ELR (cell line): Measurements from ENCODE around the gene HPF1.
"Not testable (repeated sequence)": the region's sequence is repeated elsewhere in the genome, so short reads cannot be mapped to it uniquely, and the experiment has no call there.

Experiments used
- DNase-seq: peaks from one replicate; pipeline ENCODE4 v3.0.0-alpha.2; 2015; ENCODE audit warnings: low read depth

The HPF1 gene

DNA sequence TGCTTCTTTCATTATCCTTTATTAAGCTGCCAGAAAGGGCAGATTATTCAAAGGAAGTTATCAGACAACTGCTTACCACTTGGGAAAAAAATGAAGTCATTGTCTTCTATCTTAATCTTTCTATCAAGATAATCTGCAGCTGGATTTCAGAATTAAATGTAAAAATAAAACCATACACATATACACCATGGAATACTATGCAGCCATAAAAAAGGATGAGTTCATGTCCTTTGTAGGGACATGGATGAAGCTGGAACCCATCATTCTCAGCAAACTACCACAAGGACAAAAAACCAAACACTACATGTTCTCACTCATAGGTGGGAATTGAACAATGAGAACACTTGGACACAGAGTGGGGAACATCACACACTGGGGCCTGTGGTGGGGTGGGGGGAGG is 19.1 kb downstream of the HPF1 start:
- not testable (repeated sequence) for DNase-seq

DNA sequence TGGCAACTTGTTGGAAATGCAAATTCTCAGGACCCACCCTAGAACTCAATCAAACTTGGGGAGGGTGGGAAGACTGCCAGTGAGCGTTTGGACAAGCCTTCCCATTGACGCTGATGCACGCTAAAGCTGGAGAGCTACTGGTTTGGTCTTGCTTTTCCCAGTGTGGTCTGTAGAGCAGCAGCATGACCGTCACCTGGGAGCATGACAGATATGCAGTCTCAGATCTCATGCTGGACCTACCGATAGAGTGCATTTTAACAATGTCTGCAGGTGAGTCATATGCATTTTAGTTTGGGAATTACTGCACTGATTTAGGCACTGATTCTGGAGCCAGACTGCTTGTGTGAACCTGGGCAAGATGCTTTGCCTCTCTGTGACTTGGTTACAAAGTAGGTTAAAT is 27.2 kb downstream of the HPF1 start:
- DNase-seq, result no peak

DNA sequence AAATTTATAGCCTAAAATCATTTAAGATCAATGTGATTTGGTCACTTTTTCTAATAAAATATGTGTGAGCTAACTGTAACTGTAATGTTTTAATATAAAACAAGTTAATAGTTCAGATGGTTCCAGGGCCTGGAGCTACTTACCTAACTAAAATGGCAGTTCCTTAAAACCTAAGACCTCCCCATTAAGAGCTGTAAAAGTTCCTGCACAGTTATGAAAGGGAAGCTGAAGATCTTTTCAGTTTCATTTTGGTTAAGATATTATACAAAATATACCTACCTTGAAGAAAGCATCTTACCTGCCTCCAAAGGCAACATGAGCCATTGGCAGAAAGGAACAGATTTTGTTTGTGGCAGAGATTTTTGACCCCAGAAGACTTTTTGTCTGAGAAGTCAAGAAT is 30.1 kb downstream of the HPF1 start:
- no peak for DNase-seq

DNA sequence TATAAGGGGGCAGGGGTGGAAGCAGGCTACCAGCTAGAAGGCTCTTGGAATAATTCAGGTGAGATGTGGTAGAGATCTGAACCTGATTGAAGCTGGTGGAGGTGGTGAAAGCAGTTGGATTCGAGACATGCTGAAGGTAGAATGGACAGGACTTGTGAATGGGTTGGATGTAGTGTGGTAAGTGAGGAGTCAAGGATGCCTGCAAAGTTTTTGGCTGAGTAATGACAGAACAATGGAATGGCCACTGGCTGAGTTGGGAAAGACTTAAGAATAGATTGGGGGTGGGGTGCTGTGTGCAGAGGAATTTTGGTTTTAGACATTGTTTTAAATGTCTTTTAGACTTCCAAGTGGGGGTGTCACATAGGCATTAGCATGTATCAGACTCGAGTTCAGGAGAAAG is 33.5 kb downstream of the HPF1 start:
- DNase-seq, result peak; percentile 42

DNA sequence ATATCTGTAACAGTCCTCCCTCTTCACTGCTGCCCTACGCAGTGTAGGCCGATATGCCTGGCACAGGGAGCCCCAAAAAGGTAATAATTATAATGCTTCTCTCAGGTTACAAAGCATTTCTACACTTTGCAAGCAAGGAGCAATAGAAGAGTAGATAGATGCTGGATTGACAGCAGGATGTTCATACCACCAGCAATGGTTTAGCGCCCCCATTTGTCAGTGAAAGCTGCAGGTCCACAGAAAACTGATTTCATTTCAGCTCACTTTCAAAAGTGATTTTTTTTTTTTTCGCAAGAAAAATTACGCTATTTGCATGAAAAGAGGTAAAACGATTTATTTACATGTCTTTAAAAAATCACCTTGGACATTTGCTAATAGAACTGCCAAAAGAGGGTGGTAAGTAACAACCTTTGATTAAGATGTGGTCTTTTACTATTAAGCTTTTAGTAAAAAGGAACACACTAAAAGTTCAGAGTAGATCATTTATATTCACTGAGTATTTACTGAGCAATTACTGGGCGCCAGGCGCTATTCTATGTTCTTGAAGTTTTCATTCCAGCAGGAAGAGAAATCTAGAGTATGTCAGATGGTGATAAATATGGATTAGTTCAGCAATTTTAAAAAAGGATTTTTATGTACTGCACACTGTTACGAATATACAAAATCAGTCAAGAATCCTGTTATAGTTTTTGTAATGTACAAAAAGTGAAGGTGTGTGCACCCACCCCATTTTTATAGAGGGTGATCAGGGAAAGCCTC is 34.4 kb downstream of the HPF1 start:
- DNase-seq, result peak; percentile 20

DNA sequence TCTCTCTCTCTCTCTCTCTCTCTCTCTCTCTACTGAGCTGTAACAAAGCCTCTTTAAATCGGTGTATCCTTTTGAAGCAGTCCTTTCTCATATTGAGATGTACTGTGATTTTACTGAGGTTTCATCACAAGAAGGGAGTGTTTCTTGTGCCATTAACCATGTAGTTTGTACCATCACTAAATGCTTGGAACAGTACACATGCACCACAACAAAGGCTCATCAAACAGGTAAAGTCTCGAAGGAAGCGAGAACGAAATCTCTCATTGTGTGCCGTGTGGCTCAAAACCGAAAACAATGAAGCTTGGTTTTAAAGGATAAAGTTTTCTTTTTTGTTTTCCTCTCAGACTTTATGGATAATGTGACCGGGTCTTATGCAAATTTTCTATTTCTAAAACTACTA is 37.2 kb downstream of the HPF1 start:
- no peak for DNase-seq

DNA sequence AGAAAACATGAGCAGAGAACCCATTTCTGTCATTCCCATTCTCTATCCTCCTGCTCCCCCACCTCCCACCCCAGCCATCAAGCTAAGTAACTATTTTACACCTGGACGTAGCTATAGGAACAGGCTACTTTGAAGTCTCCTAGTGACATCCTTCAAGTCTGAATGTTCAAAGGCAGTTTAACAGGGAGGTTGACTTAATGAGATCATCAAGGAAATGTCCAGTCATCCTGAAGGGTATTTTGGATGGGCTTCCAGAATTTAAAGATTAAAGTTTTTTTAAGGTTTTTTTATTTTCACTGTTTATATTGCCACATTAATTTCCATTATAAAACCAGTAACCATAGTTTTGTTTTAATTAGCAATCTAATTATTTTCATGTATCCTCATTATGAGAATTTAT is 41.1 kb downstream of the HPF1 start:
- peak; percentile 10 for DNase-seq

DNA sequence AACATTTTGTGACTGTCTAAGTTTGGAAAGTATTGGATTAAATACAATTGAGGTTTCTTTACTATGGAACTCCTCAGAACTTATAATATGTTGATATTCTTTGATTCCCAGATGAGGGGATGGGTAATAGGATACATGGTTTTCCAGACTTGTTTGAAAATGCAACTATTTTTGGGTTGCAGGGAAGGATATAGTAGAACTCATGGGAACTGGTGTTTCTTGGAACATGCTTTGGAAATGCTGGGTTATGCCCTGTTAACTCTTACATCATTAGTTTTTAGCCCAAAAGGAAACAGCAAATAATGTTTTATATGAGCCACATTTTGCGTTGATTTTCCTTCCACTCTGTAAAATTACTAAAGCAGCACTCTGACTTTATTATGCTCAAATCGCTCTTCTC is 41.9 kb downstream of the HPF1 start:
- DNase-seq, result no peak

DNA sequence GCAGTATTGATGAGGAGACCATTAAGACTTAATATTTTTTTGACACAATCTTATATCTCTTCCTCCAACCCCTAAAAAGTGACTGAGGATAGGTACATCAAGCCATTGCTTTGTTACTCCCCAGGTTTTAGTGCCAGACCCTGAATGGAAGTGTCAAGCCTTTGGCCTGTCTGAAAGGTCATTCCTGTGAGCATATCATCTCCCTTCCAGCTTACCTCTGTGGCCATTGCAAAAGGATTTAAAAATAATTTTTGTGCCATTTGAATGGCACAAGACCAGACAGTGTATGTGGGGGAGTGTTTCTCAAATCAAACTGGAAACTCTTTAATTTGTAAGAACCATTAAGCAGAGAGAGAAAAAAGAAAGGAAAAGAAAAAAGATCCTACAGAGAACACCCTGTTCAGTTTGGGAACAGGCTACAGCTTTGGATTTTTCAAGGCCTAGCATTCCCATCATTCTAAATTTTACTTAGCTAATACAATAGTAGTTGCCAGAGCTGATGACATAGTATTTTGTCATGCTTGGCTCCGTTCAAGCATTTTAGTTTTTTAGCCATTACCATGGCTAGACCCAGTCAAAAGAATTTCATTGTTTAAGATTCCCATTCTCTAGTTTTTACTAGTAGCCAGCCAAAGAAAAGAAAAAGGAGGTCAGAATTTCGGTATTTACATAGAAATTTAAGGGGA is 49.6 kb downstream of the HPF1 start:
- DNase-seq, result no peak

DNA sequence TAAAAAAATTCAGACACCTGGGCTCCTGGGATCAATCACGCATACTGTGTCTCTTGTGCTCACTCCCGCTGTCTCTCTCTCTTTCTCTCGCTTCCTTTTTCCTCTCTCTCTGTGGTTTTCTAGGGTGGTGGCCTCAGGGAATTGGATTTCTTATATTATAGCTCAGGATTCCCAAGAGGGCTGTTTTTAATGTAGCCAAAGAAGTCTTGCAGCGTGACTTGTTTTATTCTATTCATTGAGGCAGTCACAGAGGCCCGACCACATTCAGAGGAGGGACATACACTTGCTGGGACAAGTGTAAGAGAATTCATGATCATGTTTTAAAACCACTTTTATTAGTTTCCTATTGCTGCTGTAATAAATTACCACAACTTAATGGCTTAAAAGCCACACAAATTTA is 59.4 kb downstream of the HPF1 start:
- DNase-seq, result no peak

DNA sequence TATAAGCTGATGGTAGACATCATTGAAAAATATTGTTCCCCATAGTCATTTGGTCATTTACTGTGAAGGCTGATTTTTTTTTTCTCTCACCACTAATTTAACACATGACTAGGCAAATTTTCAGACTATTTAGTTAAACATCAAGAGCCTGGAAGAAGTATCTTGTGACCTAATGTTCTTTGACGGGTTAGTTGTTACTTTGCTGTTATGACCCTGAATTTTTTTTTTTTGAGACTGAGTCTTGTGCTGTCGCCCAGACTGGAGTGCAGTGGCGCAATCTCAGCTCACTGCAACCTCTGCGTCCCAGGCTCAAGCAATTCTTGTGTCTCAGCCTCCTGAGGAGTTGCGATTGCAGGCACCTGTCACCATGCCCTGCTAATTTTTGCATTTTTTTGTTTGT is 67.0 kb downstream of the HPF1 start:
- DNase-seq, result no peak

DNA sequence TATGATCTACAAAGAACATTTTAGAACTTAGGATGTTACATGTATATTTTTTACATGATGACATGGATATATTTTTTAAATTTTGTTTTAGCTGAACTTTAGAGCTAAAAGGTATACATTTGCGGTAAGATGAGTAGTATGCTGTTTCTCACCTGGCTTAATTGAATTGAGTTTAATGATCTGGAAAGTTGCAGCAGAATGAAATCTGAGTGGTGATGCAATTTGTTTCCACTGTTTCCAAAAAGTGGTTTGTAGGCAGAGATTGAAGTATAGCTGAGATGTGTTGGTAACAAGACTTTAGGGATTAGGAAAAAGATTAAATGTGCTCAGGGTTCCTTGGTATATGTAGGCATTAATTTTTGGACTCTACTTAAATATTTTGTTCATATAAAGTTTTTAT is 68.1 kb downstream of the HPF1 start:
- DNase-seq, result no peak

DNA sequence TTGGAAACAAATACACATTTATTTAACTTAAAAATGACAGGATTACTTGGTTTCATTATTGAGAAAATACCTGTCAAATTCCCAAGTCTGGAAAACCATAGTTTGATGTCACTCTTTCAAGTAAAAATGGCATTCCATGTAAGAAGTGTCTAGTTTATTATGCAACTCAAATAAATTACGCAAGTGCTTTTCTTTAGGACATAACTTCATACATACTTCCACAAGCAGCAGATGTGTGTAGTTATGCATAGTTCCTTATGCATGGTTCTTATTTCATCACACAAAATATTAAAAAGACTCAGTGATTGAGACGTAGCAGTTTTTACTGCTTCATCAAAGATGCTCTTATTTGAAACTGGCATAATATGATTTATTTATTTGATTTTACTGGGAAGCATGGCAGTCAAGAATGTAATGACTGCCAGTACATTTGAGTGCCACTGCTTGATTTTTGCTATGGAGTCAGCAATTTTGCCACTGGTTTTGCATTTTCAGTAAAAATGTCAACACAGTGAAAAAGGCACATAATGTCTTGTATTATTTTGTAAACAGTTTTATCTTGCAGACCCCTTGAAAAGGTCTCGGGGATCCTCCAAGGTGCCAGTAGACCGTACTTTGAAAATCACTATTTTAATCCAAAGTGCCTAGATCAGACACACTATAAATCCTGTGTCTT is 75.2 kb downstream of the HPF1 start:
- DNase-seq, result no peak
